B cell (primary cell): ENCODE measurements around the gene IL23A. TPM values are rescaled to one million over a fixed set of nuclear protein-coding genes. Genes with fewer than 3 reads are reported as not detected.
A peak's percentile ranks its signal among the peaks of the same experiment; 100 is the strongest.

Experiments used
- ATAC-seq: fragments of 200-7000 bp; cut with Tn5 transposase; one replicate; pipeline ENCODE4 v1.10.0; 2021; ENCODE audit warnings: low read depth, mild to moderate bottlenecking, moderate number of reproducible peaks, moderate library complexity
- CTCF ChIA-PET: fragments of 350-600 bp; sonication (Branson Sonifier 250); formaldehyde crosslinking; loops from one replicate; lab custom pipeline; 2021; ENCODE audit warnings: antibody characterized with exemption, inconsistent platforms; lab: Charles Lee
- POLR2A ChIA-PET: fragments of 350-600 bp; sonication (Branson Sonifier 250); formaldehyde crosslinking; loops from one replicate; lab custom pipeline; 2021; ENCODE audit warnings: antibody characterized with exemption; lab: Charles Lee
- DNase-seq: peaks from one replicate; pipeline ENCODE4 v3.0.0; 2013
- H2AFZ ChIP-seq: 2 replicates; pipeline ENCODE4 v1.6.1; 2012; ENCODE audit warnings: mild to moderate bottlenecking, low read depth, low read length; ENCODE audit not compliant: insufficient read depth, poor library complexity, severe bottlenecking
- H3K27ac ChIP-seq, 2 donors: 1 replicate in 1 of 2; 2 replicates in 1 of 2; pipeline ENCODE4 v1.5.1; 2012 to 2013; ENCODE audit warnings: low read length in 2 of 2, mild to moderate bottlenecking in 2 of 2, moderate library complexity in 1 of 2
- H3K27me3 ChIP-seq, 4 experiments: fragments of 200-600 bp in 1 of 4; sonication (generic) in 1 of 4; replicated peaks in 1 of 4; 1 replicate in 2 of 4; 2 replicates in 2 of 4; pipeline versions ENCODE4 v1.6.1 to v1.7.0; 2013 to 2016; ENCODE audit warnings: low read length in 3 of 4, mild to moderate bottlenecking in 2 of 4, mixed read lengths in 1 of 4, moderate library complexity in 1 of 4; ENCODE audit not compliant: insufficient read depth in 4 of 4, control insufficient read depth in 3 of 4; ENCODE audit errors: control extremely low read depth in 1 of 4
- H3K36me3 ChIP-seq, 2 experiments: replicated peaks in 1 of 2; 1 replicate in 1 of 2; 2 replicates in 1 of 2; pipeline versions ENCODE4 v1.6.1 to v1.7.1; 2013; ENCODE audit warnings: low read length in 1 of 2; ENCODE audit not compliant: insufficient read depth in 2 of 2, control insufficient read depth in 1 of 2; ENCODE audit errors: control extremely low read depth in 1 of 2, extremely low read depth in 1 of 2
- H3K4me1 ChIP-seq, 2 donors: fragments of 200-600 bp in 1 of 2; sonication (generic) in 1 of 2; 1 replicate in 1 of 2; 2 replicates in 1 of 2; pipeline versions ENCODE4 v1.5.1 to v1.6.1; 2013 to 2017; ENCODE audit warnings: low read length in 2 of 2; ENCODE audit not compliant: control insufficient read depth in 2 of 2, insufficient read depth in 2 of 2
- H3K4me2 ChIP-seq: replicated peaks from 2 replicates; pipeline ENCODE3; 2012; ENCODE audit warnings: mild to moderate bottlenecking, low read depth, low read length; ENCODE audit not compliant: poor library complexity, severe bottlenecking
- H3K4me3 ChIP-seq, 5 experiments: fragments of 200-600 bp in 1 of 5; sonication (generic) in 1 of 5; 1 replicate in 3 of 5; 2 replicates in 2 of 5; pipeline versions ENCODE4 v1.5.1 to v1.7.0; 2011 to 2016; ENCODE audit warnings: low read length in 4 of 5, mild to moderate bottlenecking in 4 of 5, low read depth in 2 of 5, control low read depth in 1 of 5, moderate library complexity in 1 of 5; ENCODE audit not compliant: insufficient read depth in 1 of 5; ENCODE audit errors: control extremely low read depth in 1 of 5, extremely low read depth in 1 of 5
- H3K79me2 ChIP-seq: fragments of 200-600 bp; sonication (generic); one replicate; pipeline ENCODE4 v1.6.0; 2016; ENCODE audit warnings: low read length; ENCODE audit not compliant: control insufficient read depth, insufficient read depth
- H3K9ac ChIP-seq: fragments of 200-600 bp; sonication (generic); 2 replicates; pipeline ENCODE4 v1.6.1; 2017; ENCODE audit warnings: mild to moderate bottlenecking, low read length, moderate library complexity
- H3K9me3 ChIP-seq, 3 donors: one replicate each; pipeline versions ENCODE4 v1.6.1 to v1.7.1; 2013; ENCODE audit warnings: low read length in 2 of 3; ENCODE audit not compliant: control insufficient read depth in 2 of 3, insufficient read depth in 1 of 3; ENCODE audit errors: control extremely low read depth in 1 of 3
- H4K20me1 ChIP-seq: 2 replicates; pipeline ENCODE4 v1.6.0; 2012; ENCODE audit warnings: mild to moderate bottlenecking, low read length; ENCODE audit not compliant: insufficient read depth, control insufficient read depth, poor library complexity, severe bottlenecking
- H3K27ac Mint-ChIP-seq: one replicate; pipeline ENCODE4 v1.8.0; 2021; ENCODE audit warnings: mixed read lengths
- H3K27me3 Mint-ChIP-seq: one replicate; pipeline ENCODE4 v1.8.0; 2021; ENCODE audit warnings: mixed read lengths
- H3K4me1 Mint-ChIP-seq: one replicate; pipeline ENCODE4 v1.8.0; 2021; ENCODE audit warnings: mixed read lengths
- H3K4me3 Mint-ChIP-seq: one replicate; pipeline ENCODE4 v1.8.0; 2021; ENCODE audit warnings: mixed read lengths
- H3K9me3 Mint-ChIP-seq: one replicate; pipeline ENCODE4 v1.8.0; 2022; ENCODE audit warnings: mixed read lengths; ENCODE audit not compliant: insufficient read depth
- CTCF ChIP-seq: fragments of 200-600 bp; IDR thresholded peaks from one replicate; pipeline ENCODE4 v1.8.0; 2022; ENCODE audit warnings: antibody characterized with exemption, mild to moderate bottlenecking
- EZH2 ChIP-seq: IDR thresholded peaks from 2 replicates; pipeline ENCODE4 v1.6.1; 2012; ENCODE audit warnings: borderline replicate concordance, low read depth, mild to moderate bottlenecking, moderate library complexity, low read length; ENCODE audit not compliant: insufficient read depth, poor library complexity, severe bottlenecking
- WGBS: methylation state at CpG from one replicate; pipeline ENCODE4 v1.1.5; 2013; ENCODE audit warnings: missing lambda C conversion rate; ENCODE audit not compliant: insufficient coverage; 5-methylcytosine and 5-hydroxymethylcytosine counted together
- intact Hi-C: fragments of 100-400 bp; cut with micrococcal nuclease; formaldehyde crosslinking; loops from one replicate; pipeline ENCODE4 v1.10.0; 2022
- polyA plus RNA-seq: library from polyadenylated mRNA; depleted of rRNA; stranded (reverse); fragments of >200 nt; gene quantifications from 2 replicates; pipeline ENCODE4 v1.2.3, GENCODE V29; 2012
- total RNA-seq, 2 donors: library from RNA; stranded (reverse); fragments of 120-200 nt in 1 of 2; gene quantifications; 1 replicate in 1 of 2; 2 replicates in 1 of 2; pipeline versions ENCODE4 v1.2.3 to v1.2.4, GENCODE V29; 2013 to 2022

IL23A gene
- total and polyA plus RNA-seq, 2 donors (not counting 1 experiment from before 2014, with no cell fraction given): 20.5 to 32.6 TPM

DNA sequence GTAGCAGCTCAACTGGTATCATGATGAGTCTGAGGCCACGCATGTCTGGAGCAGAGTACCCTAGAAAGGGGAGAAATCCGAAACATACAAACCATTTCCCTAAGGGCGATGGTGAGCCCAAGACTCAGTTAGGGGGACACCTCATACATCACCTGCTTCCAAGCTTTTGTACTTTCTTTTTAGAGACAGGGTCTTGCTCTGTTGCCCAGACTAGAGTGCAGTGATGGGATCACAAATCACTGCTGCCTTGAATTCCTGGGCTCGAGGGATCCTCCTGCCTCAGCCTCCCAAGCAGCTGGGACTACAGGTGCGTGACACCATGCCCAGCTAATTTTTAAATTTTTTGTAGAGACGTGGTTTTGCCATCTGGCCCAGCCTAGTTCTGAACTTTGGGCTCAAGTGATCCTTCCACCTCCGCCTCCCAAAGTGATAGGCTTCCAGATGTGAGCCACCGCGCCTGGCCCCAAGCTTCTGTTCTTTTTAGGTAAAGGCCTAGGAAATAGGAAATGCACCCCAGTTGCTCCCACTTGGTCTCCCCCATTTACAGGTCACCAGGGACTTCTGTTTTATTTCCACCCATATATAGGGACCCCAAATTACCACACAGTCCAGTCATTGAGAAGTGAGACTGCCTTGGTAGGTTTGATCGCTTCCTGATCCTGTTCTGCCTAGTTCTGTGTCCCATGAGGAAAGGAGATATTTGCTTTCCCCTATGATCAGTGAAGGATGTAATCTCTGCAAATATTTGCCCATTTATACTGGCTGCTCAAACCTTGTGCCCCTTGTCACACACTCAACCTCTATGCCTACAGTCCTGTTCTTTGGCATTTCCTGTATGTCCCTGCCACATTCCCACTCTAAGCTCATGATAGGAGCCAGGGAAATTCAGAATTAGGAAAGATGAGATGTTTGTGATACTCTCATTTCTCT, 23.7 kb downstream of the IL23A start, which contains the start of gene APOF:
APOF (minus strand) TSS at position 728 of the 930 bp plus-strand sequence; CDS start at position 616, 112 bp downstream.
- H3K4me3 Mint-ChIP-seq: peak within 1 kb of the TSS; percentile 89
- Histone ChIP-seq H2AFZ (no peak within 1 kb of the TSS), H3K4me2 (no peak within 1 kb of the TSS), H3K79me2 (peaks cover 29% of the 10 kb centered on the region), H3K9me3 (no peaks in the 10 kb centered on the region), H3K36me3 (no peaks in the 10 kb centered on the region), H3K4me1 (peaks cover 15 to 24% of the 10 kb centered on the region in 2 donors), H3K9ac (no peak within 1 kb of the TSS), H3K4me3 (no peak within 1 kb of the TSS), H4K20me1 (no peaks in the 10 kb centered on the region), H3K27ac (no peak within 1 kb of the TSS), H3K27me3 (no peaks in the 10 kb centered on the region)
- intact Hi-C loops: loop anchor here (10.0 kb wide), 1 partner anchor 272 kb away; the partner anchor contains the start of gene BAZ2A
- H3K9me3 Mint-ChIP-seq: no peaks in the 10 kb centered on the region
- H3K4me1 Mint-ChIP-seq: peaks cover 26% of the 10 kb centered on the region
- H3K27ac Mint-ChIP-seq: peak within 1 kb of the TSS; percentile 38
- no peak for ATAC-seq
- ChIA-PET CTCF (interaction anchor here (0.8 to 5.5 kb wide), 3 partner anchors 15 to 101 kb away, joined by 3 to 59 read pairs (median 10); partner anchors contain the start of gene CNPY2), POLR2A (interaction anchor here (0.5 to 3.9 kb wide), 3 partner anchors 12 to 265 kb away, joined by 3 to 19 read pairs (median 3); partner anchors contain the start of gene CNPY2)
- no peak for DNase-seq
- WGBS: 80% methylated on average over 7 of the region's 10 CpGs
- H3K27me3 Mint-ChIP-seq: no peaks in the 10 kb centered on the region
- no peak for TF ChIP-seq CTCF
- no peak for TF ChIP-seq EZH2
